Subcutaneous preadipocyte (primary cell): Measurements from ENCODE around the gene CTBP2. TPM values are rescaled to one million over a fixed set of nuclear protein-coding genes. Genes with fewer than 3 reads are reported as not detected.

Experiments used
- small RNA-seq: library from RNA; depleted of rRNA; stranded (forward); fragments of <200 nt; gene quantifications from one replicate; pipeline ENCODE3, GENCODE V24; 2012
- total RNA-seq: library from RNA; depleted of rRNA; stranded (reverse); fragments of >200 nt; gene quantifications from 2 replicates; pipeline ENCODE4 v1.2.3, GENCODE V29; 2012

The CTBP2 gene
- total RNA-seq: 60.6 and 93.6 TPM in 2 replicates

GRCh38 chr10:125159932-125160855, at the start of gene CTBP2:
TSS of gene CTBP2 (minus strand) at chr10:125160563.

GRCh38 chr10:124941823-124942222, 218.5 kb downstream of the CTBP2 start, which contains the start of gene ZRANB1:
TSS of gene ZRANB1 (plus strand) at chr10:124942123. CDS start at chr10:124942494, 371 bp downstream.

Small RNA genes within 50 kb of the gene (small RNA-seq; reads per million reads assigned to genes)
- gene MIR4296 (not detected), gene MRPS21P6 (not detected)

Other genes starting within 250 kb of the CTBP2 start
- gene ZRANB1, start 218.4 kb downstream of the CTBP2 start, total RNA-seq: 13.2 and 17.4 TPM in 2 replicates